ENCODE results near the gene SMIM1. TPM values are rescaled to one million over a fixed set of nuclear protein-coding genes. Genes with fewer than 3 reads are reported as not detected.
A peak's percentile ranks its signal among the peaks of the same experiment; 100 is the strongest.

SMIM1 gene
- total and polyA plus RNA-seq, 9 of the 15 experiments (the other 6 are each of a cell fraction or from before 2014, with no cell fraction given) = 2.3 to 125 (median 24.3) TPM

DNA sequence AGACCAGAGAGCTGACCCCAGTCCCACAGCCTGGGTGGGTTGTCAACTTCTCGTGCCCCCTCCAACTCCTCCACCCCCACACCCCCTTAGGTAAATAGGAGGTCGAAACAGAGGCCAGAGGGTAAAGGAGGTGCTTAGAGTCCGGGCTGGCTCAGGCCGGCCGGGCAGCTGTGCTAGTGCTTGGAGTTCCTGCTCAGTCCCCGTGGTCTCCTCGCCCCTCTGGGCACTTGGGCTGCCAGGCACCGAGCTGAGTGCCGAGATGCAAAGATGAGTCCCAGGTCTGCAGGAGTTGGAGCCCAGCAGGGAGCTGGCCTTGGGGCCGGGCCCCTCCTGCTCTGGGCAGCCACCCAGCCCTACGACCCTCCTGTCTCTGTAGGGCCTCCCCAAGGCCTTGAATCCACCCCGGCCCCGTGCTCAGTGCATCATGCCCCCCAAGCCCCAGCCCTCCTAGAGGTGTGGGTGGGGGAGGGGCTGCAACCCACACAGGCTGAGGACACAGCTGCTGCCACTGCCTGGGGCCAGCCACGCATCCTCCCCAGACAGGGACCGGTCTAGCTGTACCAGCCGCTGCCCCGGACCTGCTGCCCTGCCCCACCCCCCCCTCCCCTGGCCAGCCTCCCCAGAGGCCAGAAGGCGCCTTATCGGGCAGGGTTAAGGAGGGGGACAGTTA, 1.9 kb downstream of the SMIM1 start (continued):
- TF ChIP-seq SIRT6 (IDR thresholded peaks at IDR 0.05; ENCODE audit: low read depth, low read length) (no peak), SRSF7 (optimal IDR thresholded peaks at IDR 0.05; ENCODE audit: low read depth, low read length) (no peak), ZNF184 (CRISPR knock-in tag; IDR thresholded peaks at IDR 0.05) (no peak), BCL6 (CRISPR knock-in tag; IDR thresholded peaks at IDR 0.05) (no peak), TAF1 (IDR thresholded peaks at IDR 0.05; ENCODE audit: control insufficient read depth, extremely low read depth, insufficient read depth, low read length, severe bottlenecking) (no peak), WHSC1 (IDR thresholded peaks at IDR 0.05; ENCODE audit: low read length) (no peak), MTA3 (IDR thresholded peaks at IDR 0.05; ENCODE audit: borderline replicate concordance) (no peak; the same call in 1 of the 2 replicates), YY1 (IDR thresholded peaks at IDR 0.05; ENCODE audit: borderline replicate concordance in 1 of 3, control insufficient read depth in 1 of 3, extremely low read depth in 1 of 3, insufficient read depth in 3 of 3, insufficient read length in 1 of 3, insufficient replicate concordance in 2 of 3, low read depth in 1 of 3, low read length in 2 of 3) (peak in 1 of 3 experiments; percentile 11), MEF2A (IDR thresholded peaks at IDR 0.05; ENCODE audit: control insufficient read depth, low read depth, low read length) (no peak), CHD2 (IDR thresholded peaks at IDR 0.05; ENCODE audit: low read depth, low read length) (0 out of 2 replicates have a peak, but pooled peaks have one; percentile 31)
- TF ChIP-seq, protein P1, sequence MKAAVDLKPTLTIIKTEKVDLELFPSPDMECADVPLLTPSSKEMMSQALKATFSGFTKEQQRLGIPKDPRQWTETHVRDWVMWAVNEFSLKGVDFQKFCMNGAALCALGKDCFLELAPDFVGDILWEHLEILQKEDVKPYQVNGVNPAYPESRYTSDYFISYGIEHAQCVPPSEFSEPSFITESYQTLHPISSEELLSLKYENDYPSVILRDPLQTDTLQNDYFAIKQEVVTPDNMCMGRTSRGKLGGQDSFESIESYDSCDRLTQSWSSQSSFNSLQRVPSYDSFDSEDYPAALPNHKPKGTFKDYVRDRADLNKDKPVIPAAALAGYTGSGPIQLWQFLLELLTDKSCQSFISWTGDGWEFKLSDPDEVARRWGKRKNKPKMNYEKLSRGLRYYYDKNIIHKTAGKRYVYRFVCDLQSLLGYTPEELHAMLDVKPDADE (conservative IDR thresholded peaks at IDR 0.05; ENCODE audit: control insufficient read depth, low read depth, low read length) = no peak
